GM21381 (cell line): Measurements from ENCODE around the gene TYW1.
A peak's percentile ranks its signal among the peaks of the same experiment; 100 is the strongest.
"Not testable (repeated sequence)": the region's sequence is repeated elsewhere in the genome, so short reads cannot be mapped to it uniquely, and the experiment has no call there.

Experiments
- ATAC-seq: cut with Tn5 transposase; IDR thresholded peaks from one replicate; pipeline ENCODE4 v1.9.1; 2021; ENCODE audit warnings: mild to moderate bottlenecking, moderate library complexity; ENCODE audit not compliant: unreplicated experiment

TYW1 gene

DNA sequence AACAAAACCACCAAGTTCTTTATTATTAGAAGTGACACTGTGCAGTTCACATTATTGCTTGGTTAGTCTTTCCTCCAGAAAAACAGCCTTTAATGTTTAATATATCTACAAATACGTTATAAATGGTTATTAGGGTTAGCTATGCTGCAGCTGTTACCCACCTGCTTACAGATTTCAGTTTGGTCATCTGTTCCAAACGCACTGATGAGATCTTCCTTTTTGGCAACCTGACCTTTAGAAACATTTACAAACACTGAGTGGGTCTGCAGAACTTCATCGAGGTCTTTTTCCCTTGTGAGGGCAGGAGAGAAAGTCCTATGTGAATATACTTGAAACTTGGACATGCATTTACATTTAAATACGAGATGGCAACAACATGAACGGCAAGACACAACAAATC is 2.6 kb upstream of the TYW1 start:
- not testable (repeated sequence) for ATAC-seq

DNA sequence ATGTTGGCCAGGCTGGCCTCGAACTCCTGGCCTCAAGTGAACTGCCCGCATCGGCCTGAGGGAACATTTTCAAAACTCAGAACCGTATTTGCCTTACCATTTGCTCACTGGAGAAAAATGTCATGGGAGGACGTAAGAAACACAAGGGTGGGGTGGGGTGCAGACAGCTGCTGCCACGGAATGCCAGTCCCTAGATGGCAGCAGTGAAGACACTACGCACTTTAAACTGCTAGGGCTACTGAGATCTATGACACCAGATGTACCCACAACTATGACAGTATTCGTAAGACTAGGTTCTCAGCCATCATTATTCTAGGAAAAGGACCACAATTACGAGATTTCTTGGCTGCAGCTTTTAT is 2.0 kb upstream of the TYW1 start:
- peak; percentile 27 for ATAC-seq

DNA sequence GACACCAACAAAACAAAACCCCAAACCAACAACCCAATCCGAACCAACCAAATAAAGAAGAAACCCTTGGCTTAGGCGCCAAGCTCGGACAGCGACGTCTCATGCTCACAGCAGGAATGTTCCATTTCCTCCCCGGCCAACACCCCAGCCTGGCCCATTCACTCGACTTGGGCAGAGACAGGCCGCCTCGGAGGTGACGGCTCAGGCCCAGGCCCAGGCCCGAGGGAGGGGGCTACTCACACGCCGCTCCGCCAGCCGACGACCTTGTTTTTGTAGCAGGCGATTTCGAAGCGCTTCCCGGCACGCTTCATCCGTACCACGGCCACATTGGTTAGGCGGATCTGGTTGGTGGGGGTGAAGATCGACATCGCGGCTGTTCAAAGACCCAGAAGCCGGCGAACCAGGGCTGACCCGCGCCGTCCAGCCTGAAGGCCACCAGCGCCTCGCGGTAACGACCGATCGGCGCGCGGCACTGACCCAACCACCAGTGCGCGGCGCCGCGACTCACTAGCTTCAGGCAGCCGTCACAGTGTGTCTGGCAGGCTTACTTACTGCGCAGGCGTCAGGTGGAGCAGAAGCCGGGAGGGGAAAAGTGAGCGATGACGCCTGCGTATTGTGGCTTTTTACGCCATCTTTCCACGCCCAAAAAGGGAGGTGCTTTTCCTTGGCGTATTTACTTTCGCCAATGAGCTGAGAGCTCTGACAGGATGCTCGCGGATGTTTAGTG is 1.4 kb upstream of the TYW1 start, which contains the start of gene SBDS:
TSS of gene SBDS (minus strand) at position 537 of the 727 bp plus-strand sequence. CDS start at position 368, 169 bp downstream.
- peak; percentile 63 for ATAC-seq

DNA sequence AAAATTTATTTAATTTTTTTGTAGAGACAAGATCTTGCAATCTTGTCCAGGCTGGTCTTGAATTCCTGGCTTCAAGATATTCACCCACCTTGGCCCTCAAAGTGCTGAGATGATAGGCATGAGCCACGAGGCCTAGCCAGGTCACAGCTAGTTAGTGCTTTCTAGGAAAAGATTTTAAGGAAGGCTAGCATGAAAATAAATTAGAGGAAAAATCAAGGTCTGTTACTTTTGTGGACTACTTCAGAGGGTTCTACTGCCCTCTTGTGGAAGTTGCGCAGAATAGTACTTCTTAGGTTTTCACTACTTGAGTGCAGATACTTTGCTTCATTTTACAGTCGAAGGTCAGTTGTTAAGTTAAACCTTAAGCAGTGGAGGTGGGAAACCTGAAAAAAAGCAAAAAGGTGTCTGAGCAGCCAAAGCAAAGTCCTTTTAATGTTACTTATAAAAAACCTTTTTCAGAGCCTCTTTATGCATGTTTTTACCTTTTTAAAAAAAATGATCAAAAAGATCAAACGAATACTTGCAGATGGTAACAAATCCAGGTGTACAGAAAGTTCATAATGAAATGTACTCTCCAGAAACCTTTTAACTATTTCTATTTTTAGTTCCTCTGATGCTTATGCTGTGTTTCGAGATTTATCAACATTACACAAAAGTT is 4.1 kb downstream of the TYW1 start:
- not testable (repeated sequence) for ATAC-seq

DNA sequence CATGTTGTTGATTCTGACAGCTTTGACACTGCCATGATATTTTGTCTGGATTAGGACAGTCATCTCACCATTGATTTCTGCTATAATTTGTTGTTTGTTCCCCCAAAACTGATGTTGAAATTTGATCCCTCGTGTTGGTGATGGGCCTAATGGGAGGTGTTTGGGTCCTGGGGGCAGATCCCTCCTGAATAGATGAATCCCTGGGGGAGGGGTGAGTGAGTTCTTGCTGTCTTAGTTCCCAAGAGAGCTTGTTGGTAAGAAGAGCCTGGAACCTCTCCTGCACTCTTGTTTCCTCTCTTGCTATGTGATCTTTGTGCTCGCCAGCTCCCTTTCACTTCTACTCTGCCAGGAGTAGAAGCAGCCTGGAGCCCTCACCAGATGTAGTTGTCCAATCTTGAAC is 7.5 kb downstream of the TYW1 start:
- ATAC-seq, result not testable (repeated sequence)

DNA sequence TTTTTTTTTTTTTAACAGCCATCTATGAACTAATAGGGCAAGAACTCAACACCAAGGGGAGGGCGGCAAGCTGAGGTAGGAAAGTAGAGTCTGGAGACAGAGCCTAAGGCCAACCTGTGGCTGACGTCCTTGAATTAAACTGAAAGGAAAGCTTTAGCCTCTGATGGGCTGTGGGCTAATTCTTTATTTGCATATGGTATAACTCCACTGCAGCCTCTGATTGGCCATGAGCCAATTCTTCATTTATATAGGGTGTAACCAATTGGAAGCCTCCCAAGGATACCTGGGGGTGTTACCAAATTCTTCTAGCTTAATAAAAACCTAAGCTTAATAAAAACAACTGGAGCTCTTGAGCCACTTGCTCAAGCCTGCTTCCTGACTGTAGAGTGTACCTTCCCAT is 10.3 kb downstream of the TYW1 start:
- ATAC-seq, result no peak

DNA sequence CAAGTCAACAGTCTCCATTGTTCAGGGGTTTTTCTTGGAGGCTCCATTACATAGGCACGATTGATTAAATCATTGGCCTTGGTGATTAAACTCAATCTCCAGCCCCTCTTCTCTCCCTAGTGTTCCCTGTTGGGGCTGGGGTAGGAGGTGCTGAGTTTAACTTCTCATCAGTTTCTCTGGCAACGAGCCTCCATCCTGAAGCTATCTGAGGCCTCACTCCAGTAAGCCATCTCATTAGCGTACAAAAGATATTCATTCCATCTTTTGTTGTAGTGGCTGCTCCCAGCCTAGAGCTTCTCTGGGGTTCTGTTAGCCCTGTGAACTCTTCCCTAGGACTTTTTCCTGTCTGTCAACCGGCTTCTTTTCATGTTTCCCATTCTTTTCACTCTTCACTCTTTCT is 11.6 kb downstream of the TYW1 start:
- ATAC-seq, result no peak

DNA sequence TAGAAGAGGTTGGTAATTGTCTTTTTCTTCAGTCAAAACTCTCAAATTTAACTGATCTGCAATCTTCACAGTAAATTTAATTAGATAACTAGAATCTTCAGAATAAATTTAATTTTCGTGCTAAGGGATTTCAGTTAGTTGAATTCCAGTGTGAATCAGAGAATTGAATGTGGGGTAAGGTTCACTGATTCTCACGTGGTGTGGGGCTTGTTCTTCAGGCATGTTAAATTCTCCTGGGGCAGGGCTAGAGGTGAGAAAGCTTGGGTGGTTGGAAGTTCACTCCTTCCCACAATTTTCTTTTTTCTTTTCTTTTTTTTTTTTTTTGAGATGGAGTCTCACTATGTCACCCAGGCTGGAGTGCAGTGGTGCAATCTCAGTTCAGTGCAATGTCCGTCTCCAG is 13.0 kb downstream of the TYW1 start:
- not testable (repeated sequence) for ATAC-seq

DNA sequence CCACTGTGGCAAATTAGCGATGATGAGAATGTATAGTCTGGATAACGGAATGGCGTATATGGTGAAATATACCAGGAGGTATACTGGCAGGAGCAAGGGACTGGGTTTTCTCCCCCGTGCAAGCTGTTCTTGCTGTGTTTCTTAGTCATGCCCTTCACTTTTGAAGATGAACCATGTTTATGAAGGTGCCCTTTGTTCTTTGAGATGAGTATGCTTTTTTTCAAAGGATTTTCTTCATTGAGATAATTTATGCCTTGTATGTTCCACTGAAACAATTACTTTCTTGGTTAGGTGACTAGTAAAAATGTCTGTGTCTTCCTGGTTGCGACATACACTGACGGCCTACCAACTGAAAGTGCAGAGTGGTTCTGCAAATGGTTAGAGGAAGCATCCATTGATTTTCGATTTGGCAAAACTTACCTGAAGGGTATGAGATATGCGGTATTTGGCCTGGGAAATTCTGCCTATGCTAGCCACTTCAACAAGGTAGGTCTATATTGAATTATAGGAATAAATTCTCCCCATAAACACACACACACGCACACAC is 17.5 kb downstream of the TYW1 start:
- not testable (repeated sequence) for ATAC-seq

DNA sequence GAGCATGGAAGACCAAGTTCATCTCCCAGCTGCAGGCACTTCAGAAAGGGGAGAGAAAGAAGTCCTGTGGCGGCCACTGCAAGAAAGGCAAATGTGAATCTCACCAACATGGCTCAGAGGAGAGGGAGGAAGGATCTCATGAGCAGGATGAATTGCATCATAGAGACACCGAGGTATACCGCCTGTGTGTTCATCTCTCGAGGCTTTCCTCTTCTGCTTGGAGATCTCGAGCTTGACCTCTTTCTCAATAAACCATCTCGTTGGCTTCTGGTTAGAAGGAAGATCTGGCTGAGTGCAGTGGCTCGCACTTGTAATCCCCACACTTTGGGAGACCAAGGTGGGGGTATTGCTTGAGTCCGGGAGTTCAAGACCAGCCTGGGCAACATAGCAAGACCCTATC is 21.3 kb downstream of the TYW1 start:
- ATAC-seq, result not testable (repeated sequence)

DNA sequence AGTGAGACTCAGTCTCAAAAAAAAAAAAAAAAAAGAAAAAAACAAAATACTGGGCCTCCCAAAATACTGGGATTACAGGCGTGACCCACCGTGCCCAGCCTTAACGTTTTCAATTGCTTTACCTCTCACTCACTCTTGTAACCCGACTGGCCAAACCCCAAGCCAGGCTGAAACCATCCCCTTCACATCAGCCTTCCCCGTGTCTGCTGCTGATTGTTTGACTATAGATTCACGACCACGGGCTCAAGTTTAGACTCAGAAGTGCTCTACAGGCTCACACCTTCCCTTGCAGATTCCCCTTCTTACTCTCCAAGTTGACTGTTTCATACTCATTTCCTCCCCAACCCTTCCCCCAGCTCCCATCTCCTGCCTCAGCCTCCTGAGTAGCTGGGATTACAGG is 22.3 kb downstream of the TYW1 start:
- no peak for ATAC-seq

DNA sequence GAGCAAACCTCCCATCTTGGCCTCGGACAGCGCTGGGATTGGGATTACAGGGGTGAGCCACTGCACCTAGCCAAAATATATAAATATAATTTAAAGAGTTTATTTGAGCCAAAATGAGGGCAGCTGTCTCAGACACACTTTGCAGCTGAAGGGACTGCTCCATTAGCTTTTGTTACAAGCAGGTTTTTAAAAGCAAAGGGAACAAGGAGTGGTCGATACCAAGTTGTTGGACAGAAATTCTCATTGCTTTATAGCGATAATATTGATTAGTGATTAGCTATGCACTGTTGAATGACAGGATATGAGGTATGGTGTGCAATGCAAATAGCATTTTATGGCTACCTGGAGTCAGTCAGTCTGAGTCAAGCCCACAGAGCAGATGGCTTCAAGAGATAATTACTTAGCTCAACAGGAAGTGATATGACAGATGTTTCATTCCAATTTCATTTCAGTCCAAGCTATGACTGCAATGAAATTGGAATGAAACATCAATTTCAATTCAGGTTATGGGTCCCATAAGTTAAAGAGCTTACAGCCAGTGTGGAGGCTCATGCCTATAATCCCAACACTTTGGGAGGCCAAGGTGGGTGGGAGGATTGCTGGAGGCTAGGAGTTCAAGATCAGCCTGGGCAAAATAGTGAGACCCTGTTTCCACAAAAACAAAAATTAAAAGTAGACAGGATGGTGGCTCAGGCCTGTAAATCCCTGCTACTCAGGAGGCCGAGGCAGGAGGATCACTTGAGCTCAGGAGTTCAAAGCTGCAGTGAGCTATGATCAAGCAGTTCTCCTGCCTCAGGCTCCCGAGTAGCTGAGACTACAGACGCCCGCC is 23.1 kb downstream of the TYW1 start:
- no peak for ATAC-seq

DNA sequence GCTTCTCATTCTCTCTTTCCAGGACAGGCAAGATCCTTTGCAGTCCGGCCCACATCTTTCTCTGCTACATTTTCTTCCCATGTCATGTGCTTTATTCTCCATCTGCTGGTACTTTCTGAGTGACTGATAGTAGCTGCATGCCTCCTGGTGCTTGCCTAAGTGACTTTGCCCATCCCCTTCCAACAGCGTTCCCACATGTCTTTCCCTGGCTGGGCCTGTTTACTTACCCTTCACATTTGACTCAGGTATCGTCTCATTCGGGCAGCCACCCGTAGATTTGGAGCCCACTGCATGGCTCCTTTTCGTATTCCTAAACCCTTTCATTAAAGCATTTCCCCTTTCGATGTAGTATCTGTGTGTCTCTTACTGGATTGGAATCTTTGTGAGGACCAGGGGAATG is 24.6 kb downstream of the TYW1 start:
- ATAC-seq, result no peak

DNA sequence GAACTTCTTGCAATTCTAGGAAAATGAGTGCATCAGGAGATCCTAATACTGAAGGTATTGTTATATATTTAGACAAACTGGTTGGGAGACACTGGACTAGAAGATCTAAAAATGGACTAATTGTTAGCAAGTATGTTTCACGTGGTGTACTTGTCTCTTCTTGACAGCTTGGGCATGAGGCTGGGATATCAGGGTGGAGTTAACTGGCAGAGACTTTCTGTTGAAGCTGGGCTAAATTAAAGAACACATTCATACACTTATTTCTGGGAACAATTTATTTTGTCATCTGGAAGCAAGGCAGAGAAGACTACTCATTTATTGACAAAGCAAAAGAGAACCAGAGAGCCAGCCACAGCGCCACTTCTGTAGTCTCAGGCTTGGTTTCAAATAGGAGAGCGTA is 25.9 kb downstream of the TYW1 start:
- no peak for ATAC-seq

DNA sequence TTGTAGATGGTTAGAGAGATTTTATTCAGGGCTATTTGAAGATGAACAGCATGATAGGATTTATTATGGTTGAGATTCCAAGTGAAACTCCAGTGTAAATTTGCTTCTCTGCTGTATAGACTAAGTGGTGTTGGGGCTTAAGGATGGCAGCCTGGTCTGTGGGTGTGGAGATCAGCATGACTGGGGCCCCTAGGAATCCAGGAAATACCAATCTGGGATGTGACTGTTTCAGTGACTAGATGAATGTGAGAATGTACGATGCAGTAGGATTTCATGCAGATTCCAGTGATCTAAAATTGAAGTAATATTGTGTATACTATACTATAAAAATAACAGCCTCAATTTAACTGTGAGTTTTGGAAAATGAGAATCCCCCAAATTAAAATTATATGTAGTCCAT is 28.8 kb downstream of the TYW1 start:
- ATAC-seq, result not testable (repeated sequence)

DNA sequence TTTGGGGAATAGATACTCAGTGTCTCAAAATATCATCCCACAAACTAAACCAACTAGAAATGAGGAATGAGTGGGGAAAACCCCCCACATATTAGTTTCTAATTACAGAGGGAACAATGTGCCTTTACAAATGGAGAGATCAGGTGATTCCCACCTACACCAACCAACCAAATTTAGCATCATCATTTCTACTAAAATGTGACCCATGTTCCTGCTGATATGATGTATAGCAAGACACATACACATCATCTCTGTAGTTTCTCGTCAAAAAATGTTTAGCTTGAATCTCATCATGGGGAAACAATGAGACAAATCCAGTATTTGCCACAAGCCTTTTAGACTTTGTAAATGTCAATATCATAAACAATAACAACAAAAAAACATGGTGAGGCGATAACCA is 35.1 kb downstream of the TYW1 start:
- ATAC-seq, result not testable (repeated sequence)

DNA sequence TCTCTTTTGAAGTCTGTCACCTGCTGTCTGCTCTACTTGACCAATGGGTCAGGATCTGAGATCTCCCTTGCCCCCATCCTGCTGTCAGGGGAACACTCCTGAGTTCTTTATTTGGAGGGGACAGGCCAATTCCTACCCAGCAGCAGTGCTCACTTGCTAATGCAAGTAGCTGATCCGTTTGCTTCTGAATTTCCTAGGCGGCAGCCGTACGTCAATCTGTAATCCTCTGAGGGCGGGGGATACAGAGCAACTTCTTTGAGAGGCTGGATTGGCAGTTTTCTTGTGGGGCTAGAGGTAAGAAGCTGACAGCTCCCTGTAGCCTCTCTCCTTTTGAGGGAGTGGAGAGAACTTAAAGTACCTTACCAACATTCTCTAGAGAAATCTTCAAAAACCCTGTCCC is 36.6 kb downstream of the TYW1 start:
- no peak for ATAC-seq

DNA sequence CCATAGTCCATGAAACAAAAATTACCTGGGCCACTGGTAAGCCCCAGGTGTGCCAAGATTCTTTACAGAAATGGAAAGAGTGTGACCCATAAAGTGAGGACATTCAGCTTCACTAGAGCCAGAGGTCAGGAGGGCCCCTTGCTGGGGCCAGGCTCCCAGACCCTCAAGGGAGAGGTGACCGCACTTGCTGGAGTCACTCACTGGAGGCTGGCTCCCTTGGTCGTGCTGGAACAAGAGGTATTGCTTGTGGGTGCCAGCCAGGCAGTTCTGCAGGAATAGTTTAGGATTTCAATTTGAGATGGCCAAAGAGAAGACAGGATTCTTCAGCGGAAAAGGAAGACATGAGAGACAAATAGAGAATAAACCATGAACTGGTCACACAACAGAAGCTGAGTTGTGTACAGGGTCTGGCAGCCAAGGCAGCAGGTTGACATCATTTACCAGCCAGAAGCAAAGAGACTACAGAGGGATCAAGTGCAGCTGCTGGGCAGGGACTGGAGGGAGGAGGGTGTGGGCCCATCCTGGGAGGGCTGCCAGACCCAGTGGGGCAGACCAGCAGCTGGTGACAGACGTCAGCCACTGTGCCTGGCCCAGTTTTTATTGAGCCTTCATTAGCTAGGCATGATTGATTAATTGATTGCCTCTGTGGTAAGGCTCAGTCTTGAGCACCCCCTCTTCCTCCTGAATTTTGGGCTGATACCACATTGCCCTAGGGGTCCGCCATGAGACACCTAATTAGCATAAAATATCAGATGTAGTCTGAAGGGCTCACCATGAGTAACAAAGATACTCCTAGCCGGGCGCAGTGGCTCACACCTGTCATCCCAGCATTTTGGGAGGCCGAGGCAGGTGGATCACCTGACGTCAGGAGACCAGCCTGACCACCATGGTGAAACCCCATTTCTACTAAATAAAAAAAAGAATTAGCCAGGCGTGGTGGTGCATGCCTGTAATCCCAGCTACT is 40.1 kb downstream of the TYW1 start:
- not testable (repeated sequence) for ATAC-seq

DNA sequence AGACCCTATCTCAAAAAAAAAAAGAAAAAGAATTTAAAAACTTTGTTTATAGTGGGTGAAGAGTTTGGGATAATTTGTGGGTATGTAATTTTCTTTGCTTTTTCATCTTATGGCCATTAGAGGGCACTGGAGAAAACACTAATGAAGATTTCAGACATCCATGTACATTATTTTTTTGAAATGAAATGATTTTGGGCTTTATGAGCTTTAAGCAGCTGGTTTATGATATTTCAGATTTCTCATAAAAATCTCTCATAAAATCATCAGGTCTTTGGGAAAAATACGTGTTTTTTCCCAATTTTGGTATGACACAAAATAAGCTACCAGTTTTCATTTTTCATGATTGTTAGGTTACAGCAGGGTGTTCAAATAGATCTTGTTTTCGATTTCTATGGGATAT is 44.2 kb downstream of the TYW1 start:
- ATAC-seq, result not testable (repeated sequence)
